Mucosa of descending colon (tissue), 3 donors: ENCODE data around the gene OPTC. TPM values are rescaled to one million over a fixed set of nuclear protein-coding genes. Genes with fewer than 3 reads are reported as not detected.

Source experiments
- ATAC-seq: fragments of 200-7000 bp; cut with Tn5 transposase; one replicate; pipeline ENCODE4 v1.9.1; 2020; ENCODE audit warnings: mild to moderate bottlenecking, moderate library complexity
- DNase-seq, 3 donors: peaks; one replicate each; pipeline ENCODE4 v3.0.0-alpha.2; 2020
- H3K36me3 ChIP-seq: fragments of 200-600 bp; one replicate; pipeline ENCODE4 v1.8.0; 2021; ENCODE audit warnings: low read depth, mild to moderate bottlenecking
- H3K4me1 ChIP-seq: fragments of 200-600 bp; one replicate; pipeline ENCODE4 v1.8.0; 2021; ENCODE audit warnings: low read depth, mild to moderate bottlenecking
- H3K4me3 ChIP-seq: fragments of 200-600 bp; one replicate; pipeline ENCODE4 v1.8.0; 2021; ENCODE audit warnings: mild to moderate bottlenecking
- H3K9me3 ChIP-seq: fragments of 200-600 bp; one replicate; pipeline ENCODE4 v1.8.0; 2021; ENCODE audit warnings: mild to moderate bottlenecking
- CTCF ChIP-seq: fragments of 200-600 bp; IDR thresholded peaks from one replicate; pipeline ENCODE4 v1.8.0; 2022; ENCODE audit warnings: antibody characterized with exemption, mild to moderate bottlenecking
- intact Hi-C, 2 donors: fragments of 100-400 bp; cut with DNase I in 1 of 2; cut with micrococcal nuclease in 1 of 2; formaldehyde crosslinking; loops; one replicate each; pipeline versions ENCODE4 v1.11.0 to v1.11.1; 2022; cut with DNase I, micrococcal nuclease
- total RNA-seq, 3 donors: library from RNA; stranded (reverse); fragmentation: NEBNext Ultra II Directional in 2 of 3; extraction: Animal tissue kit (Norgen Biotek cat#: 25700) in 2 of 3; gene quantifications; one replicate each; pipeline versions ENCODE4 v1.2.1 to v1.2.4, GENCODE V29; 2021 to 2023
- donor health status: DM: no; HTN: no; CAD: no; lungs with moderate emphysema.
- donor health status: DM: no; HTN: no; CAD: no.
- donor health status: DM: no; HTN: yes; CAD: no.

OPTC gene
- total RNA-seq, 3 donors from 2014 or later, result not detected

DNA sequence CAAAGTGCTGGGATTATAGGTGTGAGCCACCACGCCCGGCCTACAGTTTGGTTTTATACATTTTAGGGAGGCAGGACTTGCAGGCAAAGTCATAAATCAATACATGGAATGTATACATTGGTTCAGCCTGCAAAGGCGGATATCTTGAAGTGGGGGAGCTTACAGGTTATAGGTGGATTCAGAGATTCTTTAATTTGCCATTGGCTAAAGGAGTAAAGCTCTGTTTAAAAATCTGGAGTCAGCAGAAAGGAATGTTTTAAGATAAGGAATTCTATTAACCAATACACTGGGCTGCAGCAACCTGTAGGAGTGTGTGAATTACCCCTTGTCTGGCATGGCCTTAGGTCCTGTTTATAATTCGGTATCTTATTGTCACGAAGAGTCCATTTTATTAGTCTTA is 57.6 kb downstream of the OPTC start:
- Histone ChIP-seq H3K4me3 (no peak overlapping the region), H3K36me3 (no peaks in the 10 kb centered on the region), H3K9me3 (no peaks in the 10 kb centered on the region), H3K4me1 (peaks cover 10% of the 10 kb centered on the region)
- DNase-seq (no peak), ATAC-seq (no peak)
- intact Hi-C loops, result no loop called here
- TF ChIP-seq CTCF, result no peak

DNA sequence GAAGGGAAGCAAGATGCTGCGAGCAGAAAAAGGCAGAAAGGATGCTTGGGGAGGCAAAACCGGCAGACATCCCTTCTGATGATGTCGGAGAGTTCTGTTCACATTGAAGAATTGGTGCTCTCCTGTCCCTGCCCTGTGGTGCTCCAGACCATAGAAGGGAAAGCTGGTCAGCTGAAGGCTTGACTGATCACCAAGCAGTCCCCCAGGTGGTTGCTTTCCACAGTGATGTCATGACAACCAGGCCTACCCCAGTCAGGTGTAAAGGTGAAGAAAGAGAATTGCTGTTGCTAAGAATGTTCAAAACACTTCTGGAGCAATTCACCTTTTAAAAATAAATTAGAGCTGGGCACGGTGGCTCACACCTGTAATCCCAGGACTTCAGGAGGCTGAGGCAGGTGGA is 59.5 kb downstream of the OPTC start:
- Histone ChIP-seq H3K4me1 (peaks cover 10% of the 10 kb centered on the region), H3K9me3 (no peaks in the 10 kb centered on the region), H3K36me3 (no peaks in the 10 kb centered on the region), H3K4me3 (no peak overlapping the region)
- DNase-seq, result no peak
- no peak for ATAC-seq
- no peak for TF ChIP-seq CTCF
- intact Hi-C loops, result no loop called here

DNA sequence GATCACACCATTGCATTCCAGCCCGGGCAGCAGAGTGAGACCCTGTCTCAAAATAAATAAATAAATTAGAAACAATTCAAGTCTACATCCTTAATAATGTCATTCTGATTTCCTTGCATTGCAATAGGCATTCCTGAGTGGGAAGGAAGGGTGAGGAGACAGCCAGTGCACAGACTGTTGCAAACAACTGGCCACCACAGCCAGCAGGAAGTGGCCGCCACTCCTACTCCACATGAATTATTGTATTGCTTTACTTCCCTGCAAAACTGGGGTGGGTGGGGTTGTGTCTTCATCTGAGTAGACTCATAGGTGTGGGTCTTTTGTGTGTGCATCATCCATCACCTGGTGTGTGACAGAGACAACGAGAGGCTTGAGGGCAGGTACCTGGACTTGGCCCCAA is 60.1 kb downstream of the OPTC start:
- Histone ChIP-seq H3K36me3 (no peaks in the 10 kb centered on the region), H3K4me1 (peaks cover 10% of the 10 kb centered on the region), H3K4me3 (no peak overlapping the region), H3K9me3 (no peaks in the 10 kb centered on the region)
- ATAC-seq (no peak), DNase-seq (no peak)
- intact Hi-C loops, result no loop called here
- no peak for TF ChIP-seq CTCF

DNA sequence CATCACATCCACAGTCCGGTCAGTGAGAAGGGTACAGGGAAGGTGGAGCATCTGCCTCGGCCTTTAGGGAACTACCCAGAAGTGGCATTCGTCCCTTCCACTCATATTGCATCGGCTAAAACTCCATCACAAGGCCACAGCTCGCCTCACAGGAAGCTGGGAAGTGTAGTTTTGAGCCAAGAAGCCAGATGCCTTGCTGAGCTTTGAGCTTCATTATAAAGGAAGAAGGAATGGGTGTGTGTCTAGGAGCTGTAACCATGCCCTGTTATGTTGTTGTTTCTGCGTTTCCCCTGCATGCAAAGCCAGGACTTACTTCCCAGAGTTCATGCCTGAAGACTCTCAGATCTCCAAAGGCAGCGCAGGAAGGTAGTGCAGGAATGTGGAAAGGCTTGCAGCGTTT is 61.1 kb downstream of the OPTC start:
- Histone ChIP-seq H3K9me3 (no peaks in the 10 kb centered on the region), H3K36me3 (no peaks in the 10 kb centered on the region), H3K4me1 (peaks cover 10% of the 10 kb centered on the region), H3K4me3 (no peak overlapping the region)
- no peak for DNase-seq
- TF ChIP-seq CTCF, result no peak
- no peak for ATAC-seq
- intact Hi-C loops, result no loop called here

- Histone ChIP-seq H3K36me3 (no peaks in the 10 kb centered on the region), H3K4me1 (peaks cover 10% of the 10 kb centered on the region), H3K4me3 (no peak overlapping the region), H3K9me3 (no peaks in the 10 kb centered on the region)
- no peak for TF ChIP-seq CTCF
- intact Hi-C loops, result no loop called here
- ATAC-seq (no peak), DNase-seq (no peak)
Measured at GRCh38 chr1:203555511-203556046, 61.6 kb downstream of the OPTC start.
